Left ventricle myocardium superior (tissue), 1 donor: ENCODE measurements around the gene KLF7. TPM values are rescaled to one million over a fixed set of nuclear protein-coding genes. Genes with fewer than 3 reads are reported as not detected.
"Not testable (repeated sequence)": the region's sequence is repeated elsewhere in the genome, so short reads cannot be mapped to it uniquely, and the experiment has no call there.

ENCODE experiments used
- ATAC-seq: fragments of 200-7000 bp; cut with Tn5 transposase; one replicate; pipeline ENCODE4 v1.9.1; 2020; ENCODE audit warnings: mild to moderate bottlenecking, moderate library complexity
- DNase-seq: peaks from one replicate; pipeline ENCODE4 v3.0.0-alpha.2; 2020
- intact Hi-C: fragments of 100-400 bp; cut with micrococcal nuclease; formaldehyde crosslinking; loops from one replicate; pipeline ENCODE4 v1.11.0; 2022
- microRNA-seq: library from miRNA; unstranded; fragments of <30 nt; microRNA quantifications from one replicate; pipeline ENCODE4 v1.2.0, GENCODE V29; 2020; ENCODE audit warnings: borderline number of aligned reads
- total RNA-seq: library from RNA; stranded (reverse); fragmentation: NEBNext Ultra II Directional; extraction: Animal tissue kit (Norgen Biotek cat#: 25700); gene quantifications from one replicate; pipeline ENCODE4 v1.2.1, GENCODE V29; 2021
- donor health status: DM: no; HTN: yes; CAD: no; lungs with severe emphysema.

KLF7 gene
- total RNA-seq, 1 donor from 2014 or later, result 22.2 TPM

DNA sequence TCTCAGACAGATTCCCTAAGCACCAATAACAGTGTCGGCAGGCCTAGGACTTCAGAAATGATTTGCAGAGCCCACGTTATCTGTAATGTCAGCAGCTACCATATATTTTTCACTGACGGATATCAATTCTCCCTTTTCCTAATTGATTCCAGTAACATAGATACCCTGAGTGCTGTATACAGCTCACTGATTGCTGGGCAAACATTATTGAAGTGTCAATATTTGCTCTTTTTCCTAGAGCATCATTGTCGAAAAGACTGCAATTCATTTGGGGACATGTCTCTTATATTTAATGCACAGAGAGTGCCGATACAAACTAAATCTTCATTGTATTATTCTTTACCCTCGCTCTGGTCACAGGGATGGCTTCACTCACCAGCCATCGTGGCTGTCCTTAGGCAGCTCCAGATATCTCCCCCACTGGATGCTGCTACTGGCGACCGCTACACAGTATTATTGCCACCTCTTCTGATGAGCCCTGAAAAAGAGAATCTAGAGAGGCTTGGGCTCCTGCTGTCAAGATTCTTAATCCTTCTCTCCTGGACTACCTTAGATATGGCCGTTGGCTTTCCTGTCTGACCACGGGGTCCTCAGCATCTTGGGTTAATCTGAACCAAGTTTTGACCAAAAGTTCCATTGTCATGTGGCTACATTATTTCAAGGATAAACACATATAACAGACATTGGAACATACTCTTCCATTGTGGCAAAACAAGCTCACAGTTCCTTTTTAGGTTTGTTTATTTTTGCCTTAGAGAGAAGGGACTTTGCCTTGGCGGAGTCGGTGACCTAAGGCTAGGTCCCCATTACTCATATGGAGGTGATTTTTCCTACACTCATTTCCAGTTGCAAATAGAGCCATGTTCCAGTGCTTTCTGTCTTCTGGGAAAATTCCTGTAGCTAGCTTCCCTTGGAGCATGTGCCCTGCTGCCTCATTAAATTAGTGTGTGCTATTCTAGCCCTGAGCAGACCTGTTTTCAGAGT is 121.1 kb downstream of the KLF7 start:
- ATAC-seq, result no peak
- intact Hi-C loops, result no loop called here
- no peak for DNase-seq

- intact Hi-C loops, result no loop called here
- DNase-seq (no peak), ATAC-seq (no peak)
These were observed 122.9 kb downstream of the KLF7 start for GRCh38 chr2:207042841-207043240.

GRCh38 chr2:207041786-207042554 is 123.8 kb downstream of the KLF7 start:
- intact Hi-C loops, result no loop called here
- ATAC-seq (no peak), DNase-seq (no peak)

DNA sequence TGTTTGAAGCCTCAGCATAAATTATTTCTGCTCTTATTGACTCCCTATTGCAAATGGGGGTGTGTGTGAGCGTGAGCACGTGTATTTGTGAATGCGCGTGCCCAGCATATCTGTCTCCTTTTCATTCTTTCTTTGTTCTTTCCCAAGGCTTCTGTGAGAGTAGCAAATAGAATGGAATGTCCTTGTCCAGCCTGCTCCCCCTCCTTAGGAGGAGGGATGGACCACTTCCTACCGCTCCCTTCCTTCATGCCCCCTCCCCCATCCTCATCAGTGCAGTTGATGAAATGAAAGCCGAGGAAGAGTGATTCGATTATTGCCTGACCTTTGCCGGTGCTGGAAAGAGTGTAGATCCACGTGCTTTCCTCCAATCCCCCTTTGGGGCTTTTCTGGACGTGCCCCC is 124.5 kb downstream of the KLF7 start:
- DNase-seq (no peak), ATAC-seq (peak; percentile 43)
- intact Hi-C loops, result no loop called here

GRCh38 chr2:207040696-207041095 is 125.1 kb downstream of the KLF7 start:
- intact Hi-C loops, result no loop called here
- DNase-seq (no peak), ATAC-seq (no peak)

GRCh38 chr2:207039225-207039624 is 126.5 kb downstream of the KLF7 start:
- intact Hi-C loops, result no loop called here
- no peak for ATAC-seq

DNA sequence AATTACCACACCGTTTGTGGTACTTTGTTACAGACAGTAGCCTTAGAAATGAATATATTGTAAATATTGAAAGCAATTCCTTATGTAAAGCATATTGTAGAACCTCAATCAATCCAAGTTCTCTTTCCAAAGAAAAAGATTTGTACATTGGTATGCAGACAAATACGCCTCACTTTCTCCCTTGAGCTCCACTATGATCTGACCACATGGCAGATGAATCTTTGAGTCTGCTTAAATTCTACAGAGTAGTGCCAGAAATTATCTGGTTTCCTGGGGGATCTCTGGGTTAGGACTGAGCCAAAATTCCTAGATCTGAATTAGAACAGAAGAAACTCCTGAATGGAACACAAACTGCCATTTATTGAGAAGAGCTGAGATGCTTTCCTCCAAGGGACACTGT is 127.4 kb downstream of the KLF7 start:
- ATAC-seq (no peak), DNase-seq (no peak)
- intact Hi-C loops, result no loop called here

More at GRCh38 chr2:207039225-207039624, 126.5 kb downstream of the KLF7 start:
- DNase-seq, result no peak

- intact Hi-C loops, result no loop called here
- no peak for ATAC-seq
These were observed 127.9 kb downstream of the KLF7 start for GRCh38 chr2:207037896-207038295.

GRCh38 chr2:207037023-207037422 is 128.7 kb downstream of the KLF7 start:
- intact Hi-C loops, DNase-seq, ATAC-seq: not testable (repeated sequence)

More at GRCh38 chr2:207037896-207038295, 127.9 kb downstream of the KLF7 start:
- DNase-seq, result no peak

DNA sequence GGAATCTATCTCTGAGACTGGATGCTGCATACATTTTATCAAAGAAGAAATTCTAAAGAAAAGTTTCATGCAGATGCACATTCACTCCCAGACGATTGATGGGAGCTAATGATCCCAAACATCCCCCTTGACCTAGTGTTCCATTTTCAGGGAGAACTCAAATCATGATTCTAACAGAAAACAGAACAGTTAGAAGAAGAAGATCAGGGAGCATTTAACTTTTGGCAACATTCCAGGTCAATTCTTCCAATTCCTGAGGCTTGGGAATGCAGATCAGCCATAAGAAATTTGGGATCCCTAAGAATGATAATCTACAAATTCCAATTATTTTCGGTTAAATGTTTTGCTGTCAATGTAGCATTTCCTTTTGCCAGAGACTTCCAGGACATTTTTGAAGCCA is 129.9 kb downstream of the KLF7 start:
- ATAC-seq (no peak), DNase-seq (no peak)
- intact Hi-C loops, result no loop called here

DNA sequence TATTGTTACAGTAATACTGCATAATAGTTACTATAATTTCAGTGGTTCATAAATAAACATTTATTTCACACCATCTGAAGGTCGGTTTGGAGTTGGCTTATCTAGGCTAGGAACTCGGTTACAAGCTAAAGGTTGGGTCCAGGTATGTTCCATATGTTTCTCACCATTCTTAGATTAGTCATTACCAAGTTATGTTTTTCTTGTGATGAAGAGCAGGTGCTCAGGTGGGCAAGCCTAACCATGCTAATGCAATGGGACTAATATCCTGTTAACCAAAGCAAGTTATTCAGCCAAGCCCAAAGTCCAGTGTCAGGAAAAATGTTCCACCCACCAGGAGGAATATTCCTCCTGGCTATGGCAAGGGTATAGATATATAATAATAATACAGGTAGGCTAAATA is 133.3 kb downstream of the KLF7 start:
- ATAC-seq, result no peak
- intact Hi-C loops, result no loop called here
- DNase-seq, result no peak

Small RNA genes lying within 50 kb of the gene (microRNA-seq; reads per million reads assigned to microRNA genes)
- gene MIR2355, result 6.9 reads per million
- not detected for gene MIR7845

Other genes starting within 250 kb of the KLF7 start
- 0.27 TPM for gene CPO, start 226.4 kb downstream of the KLF7 start, total RNA-seq